Measurements from ENCODE around the gene PSMA7. TPM values are rescaled to one million over a fixed set of nuclear protein-coding genes. Genes with fewer than 3 reads are reported as not detected.

PSMA7 gene
- total RNA-seq, 1 experiment from 2014 or later: 332 TPM

DNA sequence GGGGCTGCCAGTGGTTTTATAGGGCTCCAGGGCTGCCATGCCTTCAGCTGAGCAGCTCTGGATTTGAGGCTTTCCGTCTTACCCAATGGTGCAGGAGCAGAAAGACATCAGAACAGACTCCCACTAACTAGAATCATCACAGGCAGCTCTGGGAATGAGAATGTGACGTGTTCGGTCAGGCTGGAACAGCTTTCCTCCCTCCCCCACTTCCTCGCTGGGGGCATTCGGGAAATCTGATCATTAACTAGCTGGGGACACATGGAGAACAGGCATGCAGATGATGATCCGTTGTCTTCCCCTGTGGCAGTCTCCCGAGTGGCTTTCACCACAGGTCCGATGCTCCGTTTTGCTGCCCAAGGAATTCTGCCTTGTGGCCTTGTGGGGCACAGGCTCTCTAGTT lies 34.1 kb upstream of the PSMA7 start:
- Histone ChIP-seq H3K9ac (ENCODE audit: extremely low read depth, insufficient read length, low read length) (no peak overlapping the region), H2BK120ac (ENCODE audit: low read depth, low read length, poor library complexity, severe bottlenecking) (no peak overlapping the region), H4K5ac (ENCODE audit: insufficient read length, low read depth, low read length) (no peak overlapping the region), H3K23ac (ENCODE audit: insufficient read length, low read depth, low read length) (no peak overlapping the region), H3K4me2 (ENCODE audit: insufficient read depth, insufficient read length, low read length) (no peak overlapping the region), H4K20me1 (ENCODE audit: control insufficient read depth, insufficient read depth, insufficient read length) (no peaks in the 10 kb centered on the region), H4K8ac (replicated peaks; ENCODE audit: insufficient read length, low read depth, low read length) (no peak overlapping the region), H3K23me2 (ENCODE audit: insufficient read length, low read depth, low read length, poor library complexity, severe bottlenecking) (no peaks in the 10 kb centered on the region), H2BK12ac (ENCODE audit: insufficient read length, low read depth, low read length) (no peak overlapping the region), H2BK5ac (ENCODE audit: insufficient read length, low read length) (no peak overlapping the region), H3K9me3 (ENCODE audit: control insufficient read depth, low read depth, low read length) (no peaks in the 10 kb centered on the region), H4K91ac (ENCODE audit: insufficient read length, low read depth, low read length) (no peak overlapping the region), H2AK5ac (ENCODE audit: insufficient read length, low read length) (no peak overlapping the region), H3K56ac (ENCODE audit: insufficient read length, low read depth, low read length) (no peak overlapping the region), H3K14ac (ENCODE audit: insufficient read depth, low read length) (no peak overlapping the region), H3T11ph (ENCODE audit: low read length) (no peak overlapping the region), H3K4ac (ENCODE audit: low read depth, low read length) (no peak overlapping the region), H3K79me2 (ENCODE audit: insufficient read depth, low read length) (no peaks in the 10 kb centered on the region), H2BK15ac (ENCODE audit: low read depth, low read length) (no peak overlapping the region), H3K18ac (ENCODE audit: insufficient read length, low read depth, low read length) (no peak overlapping the region), H2BK20ac (ENCODE audit: low read depth, low read length, poor library complexity, severe bottlenecking) (no peak overlapping the region), H3K27ac (ENCODE audit: insufficient read length, low read depth, low read length) (no peak overlapping the region), H3K27me3 (ENCODE audit: insufficient read depth, low read length) (no peaks in the 10 kb centered on the region), H3K79me1 (ENCODE audit: insufficient read depth, low read depth, low read length, poor library complexity, severe bottlenecking) (no peaks in the 10 kb centered on the region), H2AFZ (ENCODE audit: low read length) (no peak overlapping the region), H3K4me1 (ENCODE audit: insufficient read depth, low read length) (no peaks in the 10 kb centered on the region)
- peaks cover 9 to 40% (median 22%) of the 10 kb centered on the region in 3 experiments for H3K36me3 Mint-ChIP-seq (ENCODE audit: insufficient read depth in 1 of 3, low read depth in 3 of 3)
- peaks cover 6 to 7% of the 10 kb centered on the region in 2 experiments for H3K4me1 Mint-ChIP-seq
- H3K9me3 Mint-ChIP-seq: no peaks in the 10 kb centered on the region
- no peaks in the 10 kb centered on the region; the same call in 1 of the 2 replicates for H3K27me3 Mint-ChIP-seq (ENCODE audit: low read depth)
- TF ChIP-seq, protein P1, sequence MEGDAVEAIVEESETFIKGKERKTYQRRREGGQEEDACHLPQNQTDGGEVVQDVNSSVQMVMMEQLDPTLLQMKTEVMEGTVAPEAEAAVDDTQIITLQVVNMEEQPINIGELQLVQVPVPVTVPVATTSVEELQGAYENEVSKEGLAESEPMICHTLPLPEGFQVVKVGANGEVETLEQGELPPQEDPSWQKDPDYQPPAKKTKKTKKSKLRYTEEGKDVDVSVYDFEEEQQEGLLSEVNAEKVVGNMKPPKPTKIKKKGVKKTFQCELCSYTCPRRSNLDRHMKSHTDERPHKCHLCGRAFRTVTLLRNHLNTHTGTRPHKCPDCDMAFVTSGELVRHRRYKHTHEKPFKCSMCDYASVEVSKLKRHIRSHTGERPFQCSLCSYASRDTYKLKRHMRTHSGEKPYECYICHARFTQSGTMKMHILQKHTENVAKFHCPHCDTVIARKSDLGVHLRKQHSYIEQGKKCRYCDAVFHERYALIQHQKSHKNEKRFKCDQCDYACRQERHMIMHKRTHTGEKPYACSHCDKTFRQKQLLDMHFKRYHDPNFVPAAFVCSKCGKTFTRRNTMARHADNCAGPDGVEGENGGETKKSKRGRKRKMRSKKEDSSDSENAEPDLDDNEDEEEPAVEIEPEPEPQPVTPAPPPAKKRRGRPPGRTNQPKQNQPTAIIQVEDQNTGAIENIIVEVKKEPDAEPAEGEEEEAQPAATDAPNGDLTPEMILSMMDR (conservative IDR thresholded peaks at IDR 0.05): no peak
- no peak overlapping the region for H3K4me3 Mint-ChIP-seq
- no peak for DNase-seq
- no peak overlapping the region for H3K27ac Mint-ChIP-seq
- WGBS (ENCODE audit: extremely low coverage, insufficient read length, low lambda C conversion rate): no CpG with 5 or more reads among the region's 9 CpGs
